HG03575 (cell line): ENCODE data around the gene GPR75.

Source experiments
- ATAC-seq: cut with Tn5 transposase; IDR thresholded peaks from one replicate; pipeline ENCODE4 v1.9.1; 2021; ENCODE audit not compliant: unreplicated experiment, insufficient number of reproducible peaks, low FRiP score; ENCODE audit errors: extremely low read depth

GPR75 gene

GRCh38 chr2:53820048-53820447 is 39.7 kb downstream of the GPR75 start:
- no peak for ATAC-seq

GRCh38 chr2:53819634-53820033 is 40.1 kb downstream of the GPR75 start:
- ATAC-seq = no peak

- ATAC-seq = no peak
Measured at GRCh38 chr2:53818854-53819435, 40.8 kb downstream of the GPR75 start.

GRCh38 chr2:53813151-53813550 is 46.6 kb downstream of the GPR75 start:
- no peak for ATAC-seq

GRCh38 chr2:53811601-53812000 is 48.2 kb downstream of the GPR75 start:
- no peak for ATAC-seq
